Measurements from ENCODE around the gene PHLDA3. TPM values are rescaled to one million over a fixed set of nuclear protein-coding genes. Genes with fewer than 3 reads are reported as not detected.

The PHLDA3 gene
- total RNA-seq, 1 donor from 2014 or later = 21.2 TPM

DNA sequence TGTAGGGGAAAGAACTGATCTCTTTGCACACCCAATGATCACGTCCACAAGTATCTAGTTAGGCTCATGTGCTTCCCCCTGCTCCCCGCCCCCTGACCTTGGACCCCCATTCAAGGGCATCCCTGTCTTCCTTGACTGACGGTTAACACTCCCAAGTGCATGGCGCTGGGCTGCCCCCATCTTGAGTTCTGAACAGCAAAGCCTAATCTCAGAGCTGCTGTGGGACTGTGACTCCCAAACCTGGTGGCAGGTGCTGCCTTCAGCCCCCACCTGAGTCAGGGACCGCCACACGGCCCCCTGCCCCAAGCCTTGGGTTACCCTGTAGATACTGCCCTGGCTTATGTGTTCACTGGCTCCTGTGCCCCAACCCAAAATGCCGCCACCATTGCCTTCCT, 48.4 kb downstream of the PHLDA3 start:
- H3K27ac Mint-ChIP-seq = no peak overlapping the region
- no peak overlapping the region for H3K4me3 Mint-ChIP-seq (ENCODE audit: low read depth)
- peaks cover 2% of the 10 kb centered on the region for H3K4me1 Mint-ChIP-seq (ENCODE audit: low read depth)
- no peak for DNase-seq (ENCODE audit: low spot score, unreplicated experiment)
- peaks cover 9% of the 10 kb centered on the region for H3K27me3 Mint-ChIP-seq
- TF ChIP-seq, protein P1, sequence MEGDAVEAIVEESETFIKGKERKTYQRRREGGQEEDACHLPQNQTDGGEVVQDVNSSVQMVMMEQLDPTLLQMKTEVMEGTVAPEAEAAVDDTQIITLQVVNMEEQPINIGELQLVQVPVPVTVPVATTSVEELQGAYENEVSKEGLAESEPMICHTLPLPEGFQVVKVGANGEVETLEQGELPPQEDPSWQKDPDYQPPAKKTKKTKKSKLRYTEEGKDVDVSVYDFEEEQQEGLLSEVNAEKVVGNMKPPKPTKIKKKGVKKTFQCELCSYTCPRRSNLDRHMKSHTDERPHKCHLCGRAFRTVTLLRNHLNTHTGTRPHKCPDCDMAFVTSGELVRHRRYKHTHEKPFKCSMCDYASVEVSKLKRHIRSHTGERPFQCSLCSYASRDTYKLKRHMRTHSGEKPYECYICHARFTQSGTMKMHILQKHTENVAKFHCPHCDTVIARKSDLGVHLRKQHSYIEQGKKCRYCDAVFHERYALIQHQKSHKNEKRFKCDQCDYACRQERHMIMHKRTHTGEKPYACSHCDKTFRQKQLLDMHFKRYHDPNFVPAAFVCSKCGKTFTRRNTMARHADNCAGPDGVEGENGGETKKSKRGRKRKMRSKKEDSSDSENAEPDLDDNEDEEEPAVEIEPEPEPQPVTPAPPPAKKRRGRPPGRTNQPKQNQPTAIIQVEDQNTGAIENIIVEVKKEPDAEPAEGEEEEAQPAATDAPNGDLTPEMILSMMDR (IDR thresholded peaks at IDR 0.05; ENCODE audit: unreplicated experiment) = no peak
- H3K9me3 Mint-ChIP-seq (ENCODE audit: low read depth) = no peaks in the 10 kb centered on the region
- peaks cover 2% of the 10 kb centered on the region for H3K36me3 Mint-ChIP-seq (ENCODE audit: insufficient read depth)

GRCh38 chr1:201419746-201420607, 49.0 kb downstream of the PHLDA3 start:
- no peak overlapping the region for H3K27ac Mint-ChIP-seq
- H3K4me3 Mint-ChIP-seq (ENCODE audit: low read depth) = no peak overlapping the region
- DNase-seq (ENCODE audit: low spot score, unreplicated experiment) = no peak
- H3K4me1 Mint-ChIP-seq (ENCODE audit: low read depth) = peaks cover 2% of the 10 kb centered on the region
- TF ChIP-seq, protein P1 (IDR thresholded peaks at IDR 0.05; ENCODE audit: unreplicated experiment) = no peak
- peaks cover 9% of the 10 kb centered on the region for H3K27me3 Mint-ChIP-seq
- H3K9me3 Mint-ChIP-seq (ENCODE audit: low read depth) = no peaks in the 10 kb centered on the region
- peaks cover 3% of the 10 kb centered on the region for H3K36me3 Mint-ChIP-seq (ENCODE audit: insufficient read depth)

GRCh38 chr1:201419256-201419655, 49.7 kb downstream of the PHLDA3 start:
- TF ChIP-seq, protein P1 (IDR thresholded peaks at IDR 0.05; ENCODE audit: unreplicated experiment) = no peak
- H3K9me3 Mint-ChIP-seq (ENCODE audit: low read depth) = no peaks in the 10 kb centered on the region
- no peak overlapping the region for H3K27ac Mint-ChIP-seq
- H3K4me1 Mint-ChIP-seq (ENCODE audit: low read depth) = peaks cover 2% of the 10 kb centered on the region
- no peak overlapping the region for H3K4me3 Mint-ChIP-seq (ENCODE audit: low read depth)
- H3K36me3 Mint-ChIP-seq (ENCODE audit: insufficient read depth) = peaks cover 4% of the 10 kb centered on the region
- no peak for DNase-seq (ENCODE audit: low spot score, unreplicated experiment)
- peaks cover 9% of the 10 kb centered on the region for H3K27me3 Mint-ChIP-seq

DNA sequence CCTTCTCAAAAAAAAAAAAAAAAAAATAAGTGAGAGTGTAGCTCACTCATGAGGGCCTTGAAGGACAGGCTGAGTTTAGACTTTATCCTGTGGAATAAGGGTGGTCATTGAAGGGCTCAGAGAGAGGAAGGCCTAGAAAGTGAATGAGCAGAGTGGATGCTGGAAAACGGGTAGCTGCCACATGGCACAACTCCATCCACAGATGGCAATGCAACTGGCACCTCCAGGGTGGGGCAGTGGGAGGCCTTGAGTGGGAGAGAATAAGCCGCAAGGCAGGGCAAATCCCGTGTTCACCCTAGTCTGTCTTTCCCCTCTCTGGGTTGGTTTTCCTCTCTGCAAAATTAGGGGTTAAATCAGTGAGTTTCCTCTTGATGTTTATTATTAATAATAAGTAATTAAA, 50.5 kb downstream of the PHLDA3 start:
- Mint-ChIP-seq H3K27ac (no peak overlapping the region), H3K36me3 (ENCODE audit: insufficient read depth) (peaks cover 4% of the 10 kb centered on the region), H3K4me3 (ENCODE audit: low read depth) (no peak overlapping the region), H3K27me3 (peaks cover 9% of the 10 kb centered on the region), H3K4me1 (ENCODE audit: low read depth) (peaks cover 2% of the 10 kb centered on the region), H3K9me3 (ENCODE audit: low read depth) (no peaks in the 10 kb centered on the region)
- TF ChIP-seq, protein P1 (IDR thresholded peaks at IDR 0.05; ENCODE audit: unreplicated experiment) = no peak
- no peak for DNase-seq (ENCODE audit: low spot score, unreplicated experiment)

Other genes with a start within 250 kb of the PHLDA3 start
- not detected in 2 replicates for gene PKP1, start 185.7 kb downstream of the PHLDA3 start, total RNA-seq
- 1.9 and 2.3 TPM in 2 replicates for gene TNNT2, start 91.5 kb downstream of the PHLDA3 start, total RNA-seq
- gene LAD1, start 69.9 kb downstream of the PHLDA3 start, total RNA-seq = 35.3 and 38.0 TPM in 2 replicates
- not detected in 2 replicates for gene TNNI1, start 47.5 kb downstream of the PHLDA3 start, total RNA-seq
- 19.4 and 23.2 TPM in 2 replicates for gene CSRP1, start 37.9 kb upstream of the PHLDA3 start, total RNA-seq
- 53.4 and 55.2 TPM in 2 replicates for gene NAV1, start 69.9 kb upstream of the PHLDA3 start, total RNA-seq